HG02870 (cell line): ENCODE measurements around the gene OPCML.

ENCODE experiments used
- ATAC-seq: cut with Tn5 transposase; IDR thresholded peaks from one replicate; pipeline ENCODE4 v1.9.1; 2021; ENCODE audit warnings: mild to moderate bottlenecking, moderate library complexity; ENCODE audit not compliant: unreplicated experiment

Gene OPCML

GRCh38 chr11:132464939-132465338, 1067.4 kb downstream of the OPCML start:
- ATAC-seq: no peak

DNA sequence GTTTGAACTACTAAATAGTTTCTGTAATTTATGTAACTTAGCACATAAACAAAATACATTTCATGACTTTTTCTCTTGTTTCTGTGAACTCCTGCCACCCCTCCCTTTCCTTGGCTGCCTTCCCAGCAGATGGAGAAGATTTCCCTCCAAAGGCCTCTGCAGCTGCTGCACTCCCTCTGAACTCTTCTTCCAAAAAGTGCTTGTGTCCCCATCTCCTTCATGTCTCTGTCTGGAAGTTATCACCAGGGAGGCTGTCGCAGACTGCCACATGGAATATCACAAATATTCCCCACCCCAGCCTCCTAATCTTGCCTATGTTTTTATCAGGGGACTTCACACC, 1068.3 kb downstream of the OPCML start:
- ATAC-seq: no peak

GRCh38 chr11:132463295-132464002, 1068.9 kb downstream of the OPCML start:
- ATAC-seq: no peak

DNA sequence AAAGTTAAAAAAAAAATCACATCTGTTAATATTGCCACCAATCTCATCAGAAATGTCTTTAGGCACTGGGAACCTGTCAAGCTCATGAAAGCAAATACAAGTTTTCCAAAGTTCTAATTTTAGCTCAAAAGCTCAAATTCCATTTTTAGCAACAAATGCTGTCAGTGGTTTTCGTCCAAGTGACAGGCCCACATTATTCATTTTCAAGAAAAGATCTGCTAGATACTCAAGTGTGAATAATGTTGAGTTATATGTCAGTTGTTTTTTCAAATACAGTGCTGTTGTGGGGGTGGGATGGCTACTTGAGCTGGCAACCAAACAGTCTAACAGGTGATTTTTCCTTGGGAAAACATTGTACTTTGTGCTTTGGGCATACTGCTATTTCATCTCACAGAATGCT, 1072.6 kb downstream of the OPCML start:
- ATAC-seq: no peak

GRCh38 chr11:132457445-132457844, 1074.9 kb downstream of the OPCML start:
- ATAC-seq: no peak

- no peak for ATAC-seq
These were observed 1075.5 kb downstream of the OPCML start for GRCh38 chr11:132456751-132457328.

- ATAC-seq: no peak
These were observed 1077.3 kb downstream of the OPCML start for GRCh38 chr11:132455044-132455443.

DNA sequence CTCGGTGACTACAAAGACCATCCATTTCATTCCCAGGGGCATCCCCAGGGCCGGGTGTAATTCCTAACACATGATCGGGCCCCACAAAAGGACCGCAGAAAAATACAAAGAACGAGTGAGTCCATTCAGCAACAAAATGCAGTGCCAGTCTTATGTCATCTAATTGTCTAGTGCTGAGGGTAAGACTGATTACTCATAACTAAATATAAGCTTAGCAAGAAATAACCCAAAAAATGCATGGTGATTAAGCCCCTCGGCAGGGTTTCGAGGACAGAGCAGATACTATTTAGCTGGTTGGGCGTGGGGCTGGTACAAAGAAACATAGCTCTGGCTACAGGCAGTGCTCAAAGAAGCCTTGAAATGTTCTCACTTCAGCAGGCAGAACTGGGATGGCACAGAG, 1078.9 kb downstream of the OPCML start:
- no peak for ATAC-seq

- ATAC-seq: no peak
These were observed 1079.7 kb downstream of the OPCML start for GRCh38 chr11:132452616-132453015.

GRCh38 chr11:132451942-132452601, 1080.2 kb downstream of the OPCML start:
- ATAC-seq: no peak

DNA sequence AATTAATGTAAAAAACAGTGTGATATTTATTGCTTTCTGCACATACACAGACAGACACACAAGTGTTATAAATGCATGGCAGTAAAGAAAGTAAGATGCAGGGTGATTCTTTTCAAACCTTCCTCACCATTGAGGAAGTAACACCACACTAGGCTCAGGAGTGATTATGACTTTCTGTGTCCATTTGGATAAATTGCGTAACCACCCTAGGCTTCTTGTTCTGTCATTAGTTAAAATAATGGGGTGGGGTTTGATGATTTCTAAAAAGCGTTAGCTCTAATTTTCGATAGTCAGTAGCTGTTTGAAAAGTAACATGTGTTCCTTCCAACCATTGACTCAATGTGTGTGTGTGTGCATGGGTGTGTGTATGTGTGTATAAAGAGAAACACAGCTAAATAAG, 1081.7 kb downstream of the OPCML start:
- no peak for ATAC-seq

DNA sequence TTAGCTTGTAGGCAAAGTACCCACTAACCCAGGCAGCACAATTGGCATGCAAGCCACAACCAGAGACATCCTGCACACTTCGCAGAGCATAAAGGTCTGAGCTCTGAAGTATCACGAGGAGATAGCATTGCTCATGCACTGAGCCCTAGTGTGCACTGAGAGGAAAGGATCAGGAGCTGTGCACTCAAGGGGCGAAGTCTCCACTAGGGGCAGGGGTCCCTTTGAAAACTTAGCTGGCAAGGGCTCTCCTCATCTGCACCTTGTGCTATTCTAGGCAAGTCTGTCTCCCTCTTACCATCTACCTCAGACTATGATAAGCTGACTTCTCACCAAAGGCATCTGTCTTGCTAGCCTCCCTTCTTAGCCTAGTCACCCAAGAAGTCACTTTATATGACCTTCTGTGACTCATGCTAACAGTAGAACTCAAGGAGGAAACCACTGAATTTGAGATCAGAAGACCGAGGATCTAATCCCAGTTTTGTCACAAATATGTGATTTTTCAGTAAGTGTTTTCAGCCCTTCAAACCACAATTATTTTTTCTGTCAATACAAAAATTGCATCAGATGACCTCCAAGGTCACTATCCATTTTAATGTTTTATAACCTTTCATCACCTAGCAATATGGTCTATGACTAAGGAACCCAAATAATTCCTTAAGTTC, 1083.8 kb downstream of the OPCML start:
- no peak for ATAC-seq

- ATAC-seq: no peak
These were observed 1084.5 kb downstream of the OPCML start for GRCh38 chr11:132447761-132448160.

GRCh38 chr11:132445859-132446291, 1086.4 kb downstream of the OPCML start:
- ATAC-seq: no peak

DNA sequence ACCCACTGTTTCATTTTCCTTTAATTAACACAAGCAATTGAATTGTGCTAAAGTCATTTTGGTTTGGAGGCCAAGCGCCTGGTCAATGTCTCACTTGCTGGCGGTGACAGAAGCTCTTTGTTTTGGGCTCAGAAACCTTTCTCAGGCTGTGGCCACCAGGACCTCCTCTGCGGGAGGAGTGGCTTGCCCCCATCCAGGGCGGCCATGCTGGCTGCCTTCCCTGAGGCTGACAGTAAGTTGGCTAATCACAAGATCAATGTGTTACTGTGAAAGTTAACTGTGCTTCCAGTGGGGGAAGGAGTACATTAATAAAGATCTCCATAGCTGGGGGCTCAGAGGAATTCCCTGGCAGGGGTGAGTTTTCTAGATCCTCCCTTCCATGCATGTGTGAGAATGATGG, 1087.4 kb downstream of the OPCML start:
- ATAC-seq: no peak

- no peak for ATAC-seq
These were observed 1092.5 kb downstream of the OPCML start for GRCh38 chr11:132439711-132440255.

DNA sequence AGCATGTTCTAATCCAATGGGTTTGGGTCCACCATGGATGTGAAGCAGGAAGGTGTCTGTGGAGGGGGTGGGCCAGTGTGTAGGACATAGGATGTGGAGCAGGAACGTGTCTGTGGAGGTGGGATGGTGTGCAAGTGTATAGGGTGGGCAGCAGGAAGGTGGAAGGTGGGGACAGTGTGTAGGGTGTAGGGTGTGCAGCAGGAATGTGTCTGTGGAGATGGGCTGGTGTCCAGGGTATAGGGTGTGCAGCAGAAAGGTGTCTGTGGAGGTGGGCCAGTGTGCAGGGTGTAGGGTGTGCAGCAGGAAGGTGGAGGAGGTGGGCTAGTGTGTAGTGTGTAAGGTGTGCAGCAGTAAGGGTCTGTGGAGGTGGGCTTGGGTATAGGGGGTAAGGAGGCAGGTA, 1093.9 kb downstream of the OPCML start:
- ATAC-seq: no peak

DNA sequence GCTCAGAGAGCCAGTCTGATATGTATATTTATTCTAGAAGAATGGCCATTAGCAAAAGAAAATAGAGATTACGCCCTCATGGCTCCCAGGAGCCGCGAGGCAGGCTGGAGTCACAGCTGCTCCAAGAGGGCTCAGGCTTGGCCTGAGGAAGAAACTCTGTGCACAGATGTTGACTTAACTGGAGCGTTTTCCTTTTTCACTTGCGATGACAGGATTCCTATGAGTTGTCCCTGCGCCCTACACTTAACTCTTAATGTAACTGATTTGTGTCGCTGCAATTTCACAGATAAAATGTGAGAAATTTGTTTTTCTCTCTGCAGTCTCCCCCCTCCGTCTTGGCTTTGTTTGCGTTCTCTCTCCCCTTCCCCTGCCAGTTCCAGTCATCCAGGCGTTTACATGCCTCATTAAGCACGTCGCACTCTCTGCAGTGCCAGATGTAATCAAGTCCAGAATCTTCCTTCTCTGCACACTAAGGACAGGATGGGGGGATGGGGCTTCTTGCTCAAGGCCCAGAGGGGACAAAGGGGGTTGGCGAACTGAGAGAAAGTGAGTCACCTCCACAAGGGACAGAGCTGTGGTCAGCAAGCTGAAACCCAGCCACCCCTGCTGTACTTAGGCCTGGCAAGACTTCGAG, 1101.8 kb downstream of the OPCML start:
- ATAC-seq: no peak

GRCh38 chr11:132429685-132430084, 1102.6 kb downstream of the OPCML start:
- no peak for ATAC-seq

- ATAC-seq: no peak
These were observed 1104.7 kb downstream of the OPCML start for GRCh38 chr11:132427611-132428010.

- no peak for ATAC-seq
These were observed 1107.9 kb downstream of the OPCML start for GRCh38 chr11:132424433-132424832.
